Measurements from ENCODE around the gene MUC4. TPM values are rescaled to one million over a fixed set of nuclear protein-coding genes. Genes with fewer than 3 reads are reported as not detected.

Gene MUC4
- polyA plus RNA-seq, 1 of the 3 experiments (the other 2 are of a cell fraction): 0.07 TPM

DNA sequence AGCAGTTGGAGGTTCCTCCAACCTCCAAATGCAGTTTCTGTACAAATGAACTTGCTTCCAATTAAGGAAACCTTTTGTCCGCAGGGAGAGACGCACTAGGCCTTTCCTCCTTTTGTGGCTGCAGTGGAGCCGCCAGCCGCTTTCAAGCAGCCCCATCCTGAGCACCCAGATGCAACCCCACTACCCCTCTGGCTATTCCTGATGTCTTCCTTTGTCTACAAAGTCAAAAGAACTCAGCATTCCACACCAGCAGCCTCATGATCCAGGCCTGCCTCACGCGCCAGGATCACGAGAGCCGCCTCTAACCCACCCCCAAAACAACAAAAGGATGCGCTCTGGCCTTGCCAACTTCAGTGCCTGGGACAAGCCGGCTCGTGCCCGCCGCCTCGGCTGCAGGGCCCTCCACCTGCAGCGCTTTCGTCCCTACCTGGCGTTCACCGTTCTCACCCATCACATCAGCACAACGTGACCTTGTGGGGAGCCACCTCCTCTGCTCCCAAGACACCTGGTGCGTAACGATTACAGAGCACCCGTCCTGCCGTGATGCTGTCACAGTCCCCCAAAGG is 48.2 kb upstream of the MUC4 start:
- Histone ChIP-seq H3F3A (replicated peaks; ENCODE audit: insufficient read depth) (peaks cover 12% of the 10 kb centered on the region), H3K79me2 (ENCODE audit: insufficient read depth) (no peaks in the 10 kb centered on the region), H2AFZ (ENCODE audit: low read depth) (no peak overlapping the region), H4K20me1 (ENCODE audit: insufficient read depth) (no peaks in the 10 kb centered on the region), H3K4me3 (ENCODE audit: low read depth in 2 of 2, low read length in 1 of 2) (no peak overlapping the region), H3K27ac (ENCODE audit: low read depth in 2 of 2, low read length in 1 of 2) (no peak overlapping the region), H3K4me1 (ENCODE audit: control insufficient read depth in 1 of 2, insufficient read depth in 2 of 2, low read depth in 1 of 2, low read length in 1 of 2) (peaks cover 0 to 6% of the 10 kb centered on the region in 2 experiments; a peak in 1 of 4 replicates), H3K9me3 (no peaks in the 10 kb centered on the region), H3K27me3 (ENCODE audit: insufficient read depth) (no peaks in the 10 kb centered on the region), H3K4me2 (no peak overlapping the region), H3K9ac (no peak overlapping the region), H3K9me2 (no peaks in the 10 kb centered on the region), H3K36me3 (replicated peaks in 1 of 2; ENCODE audit: control insufficient read depth in 1 of 2, insufficient read depth in 2 of 2, low read length in 1 of 2) (peaks cover 0 to 7% of the 10 kb centered on the region in 2 experiments)
- DNase-seq: no peak
- 91% methylated on average over 23 of the region's 23 CpGs for WGBS (ENCODE audit: low lambda C conversion rate)
- CTCF ChIA-PET: interaction anchor here (0.6 to 16.4 kb wide), 22 partner anchors 9 to 317 kb away, joined by 3 to 606 read pairs (median 5); partner anchors contain the start of genes PPP1R2 and TNK2
- TF ChIP-seq TEAD4 (IDR thresholded peaks at IDR 0.05; ENCODE audit: borderline replicate concordance, insufficient read depth) (no peak), GATA2 (CRISPR knock-in tag; IDR thresholded peaks at IDR 0.05) (no peak), YY1 (IDR thresholded peaks at IDR 0.05; ENCODE audit: low read depth) (no peak), RXRA (IDR thresholded peaks at IDR 0.05; ENCODE audit: borderline replicate concordance, low read depth) (no peak), RCOR1 (IDR thresholded peaks at IDR 0.05; ENCODE audit: low read length) (no peak), MXI1 (IDR thresholded peaks at IDR 0.05; ENCODE audit: low read depth, low read length) (no peak), EZH2phosphoT487 (IDR thresholded peaks at IDR 0.05; ENCODE audit: borderline replicate concordance, low read depth) (no peak), NRF1 (IDR thresholded peaks at IDR 0.05; ENCODE audit: low read depth, low read length) (no peak), POLR2AphosphoS5 (IDR thresholded peaks at IDR 0.05; ENCODE audit: low read depth, low read length) (no peak)
- TF ChIP-seq, protein P1, sequence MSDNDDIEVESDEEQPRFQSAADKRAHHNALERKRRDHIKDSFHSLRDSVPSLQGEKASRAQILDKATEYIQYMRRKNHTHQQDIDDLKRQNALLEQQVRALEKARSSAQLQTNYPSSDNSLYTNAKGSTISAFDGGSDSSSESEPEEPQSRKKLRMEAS (IDR thresholded peaks at IDR 0.05; ENCODE audit: low read depth): no peak
- TF ChIP-seq, protein P2, sequence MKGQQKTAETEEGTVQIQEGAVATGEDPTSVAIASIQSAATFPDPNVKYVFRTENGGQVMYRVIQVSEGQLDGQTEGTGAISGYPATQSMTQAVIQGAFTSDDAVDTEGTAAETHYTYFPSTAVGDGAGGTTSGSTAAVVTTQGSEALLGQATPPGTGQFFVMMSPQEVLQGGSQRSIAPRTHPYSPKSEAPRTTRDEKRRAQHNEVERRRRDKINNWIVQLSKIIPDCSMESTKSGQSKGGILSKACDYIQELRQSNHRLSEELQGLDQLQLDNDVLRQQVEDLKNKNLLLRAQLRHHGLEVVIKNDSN (IDR thresholded peaks at IDR 0.05; ENCODE audit: borderline replicate concordance, low read depth): no peak
- TF ChIP-seq, protein P3, sequence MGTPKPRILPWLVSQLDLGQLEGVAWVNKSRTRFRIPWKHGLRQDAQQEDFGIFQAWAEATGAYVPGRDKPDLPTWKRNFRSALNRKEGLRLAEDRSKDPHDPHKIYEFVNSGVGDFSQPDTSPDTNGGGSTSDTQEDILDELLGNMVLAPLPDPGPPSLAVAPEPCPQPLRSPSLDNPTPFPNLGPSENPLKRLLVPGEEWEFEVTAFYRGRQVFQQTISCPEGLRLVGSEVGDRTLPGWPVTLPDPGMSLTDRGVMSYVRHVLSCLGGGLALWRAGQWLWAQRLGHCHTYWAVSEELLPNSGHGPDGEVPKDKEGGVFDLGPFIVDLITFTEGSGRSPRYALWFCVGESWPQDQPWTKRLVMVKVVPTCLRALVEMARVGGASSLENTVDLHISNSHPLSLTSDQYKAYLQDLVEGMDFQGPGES (IDR thresholded peaks at IDR 0.05; ENCODE audit: low read depth, low read length): no peak
- POLR2A ChIA-PET: interaction anchor here (0.8 to 1.5 kb wide), 3 partner anchors 33 to 36 kb away, joined by 4 to 7 read pairs (median 4); no protein-coding TSS in a partner anchor

DNA sequence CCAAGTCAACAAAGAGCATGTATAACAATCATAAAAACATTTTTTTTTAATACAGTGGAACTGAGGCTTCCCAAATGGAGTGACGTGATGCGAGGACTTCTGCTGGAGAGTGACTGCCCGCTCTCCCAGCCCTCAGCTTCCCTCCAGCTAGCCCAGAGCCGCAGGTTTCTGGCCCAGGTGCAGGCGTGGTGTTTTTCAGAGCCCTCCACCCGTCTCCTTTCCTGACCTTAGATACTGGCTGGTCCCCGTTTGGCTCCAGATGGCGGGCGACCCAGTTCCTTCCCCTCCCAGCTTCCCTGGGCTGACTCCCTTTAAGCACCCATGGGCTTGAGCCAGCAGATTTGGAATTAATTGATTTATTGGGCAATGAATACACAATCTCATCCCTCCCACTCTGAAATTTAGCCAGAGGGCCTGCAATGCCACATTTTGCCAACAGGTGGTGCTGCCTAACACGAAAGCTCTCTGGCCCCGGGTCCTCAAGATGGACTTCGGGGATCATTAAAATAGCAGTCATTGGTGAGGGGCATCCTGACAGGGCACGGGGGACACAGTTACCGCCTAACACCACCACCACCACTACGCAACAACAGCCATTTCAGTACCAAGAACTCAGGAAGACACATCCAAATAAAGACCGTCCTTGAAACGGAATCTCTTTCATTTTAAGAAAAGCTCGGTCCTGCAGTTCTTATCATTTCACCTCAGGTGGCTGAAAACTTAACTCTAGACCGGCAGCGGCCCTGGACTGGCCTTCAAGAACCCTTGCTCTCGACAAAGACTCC is 47.5 kb upstream of the MUC4 start:
- Histone ChIP-seq H3K9me2 (no peaks in the 10 kb centered on the region), H3K36me3 (replicated peaks in 1 of 2; ENCODE audit: control insufficient read depth in 1 of 2, insufficient read depth in 2 of 2, low read length in 1 of 2) (peaks cover 0 to 7% of the 10 kb centered on the region in 2 experiments), H3K27me3 (ENCODE audit: insufficient read depth) (no peaks in the 10 kb centered on the region), H3K79me2 (ENCODE audit: insufficient read depth) (no peaks in the 10 kb centered on the region), H2AFZ (ENCODE audit: low read depth) (no peak overlapping the region), H3K4me1 (ENCODE audit: control insufficient read depth in 1 of 2, insufficient read depth in 2 of 2, low read depth in 1 of 2, low read length in 1 of 2) (peaks cover 0 to 6% of the 10 kb centered on the region in 2 experiments; a peak in 1 of 4 replicates), H3K4me2 (no peak overlapping the region), H3K9ac (no peak overlapping the region), H4K20me1 (ENCODE audit: insufficient read depth) (no peaks in the 10 kb centered on the region), H3K27ac (ENCODE audit: low read depth in 2 of 2, low read length in 1 of 2) (no peak overlapping the region), H3F3A (replicated peaks; ENCODE audit: insufficient read depth) (peaks cover 12% of the 10 kb centered on the region), H3K9me3 (no peaks in the 10 kb centered on the region), H3K4me3 (ENCODE audit: low read depth in 2 of 2, low read length in 1 of 2) (no peak overlapping the region; a peak in 1 of 4 replicates)
- 27% methylated on average over 19 of the region's 21 CpGs for WGBS (ENCODE audit: low lambda C conversion rate)
- no peak for TF ChIP-seq FOXJ3 (CRISPR knock-in tag; IDR thresholded peaks at IDR 0.05)
- TF ChIP-seq RAD21 (IDR thresholded peaks at IDR 0.05; ENCODE audit: low read length): peak; percentile 79
- peak; percentile 20 for TF ChIP-seq CHD2 (IDR thresholded peaks at IDR 0.05; ENCODE audit: low read length, partially characterized antibody)
- TF ChIP-seq, protein P4, sequence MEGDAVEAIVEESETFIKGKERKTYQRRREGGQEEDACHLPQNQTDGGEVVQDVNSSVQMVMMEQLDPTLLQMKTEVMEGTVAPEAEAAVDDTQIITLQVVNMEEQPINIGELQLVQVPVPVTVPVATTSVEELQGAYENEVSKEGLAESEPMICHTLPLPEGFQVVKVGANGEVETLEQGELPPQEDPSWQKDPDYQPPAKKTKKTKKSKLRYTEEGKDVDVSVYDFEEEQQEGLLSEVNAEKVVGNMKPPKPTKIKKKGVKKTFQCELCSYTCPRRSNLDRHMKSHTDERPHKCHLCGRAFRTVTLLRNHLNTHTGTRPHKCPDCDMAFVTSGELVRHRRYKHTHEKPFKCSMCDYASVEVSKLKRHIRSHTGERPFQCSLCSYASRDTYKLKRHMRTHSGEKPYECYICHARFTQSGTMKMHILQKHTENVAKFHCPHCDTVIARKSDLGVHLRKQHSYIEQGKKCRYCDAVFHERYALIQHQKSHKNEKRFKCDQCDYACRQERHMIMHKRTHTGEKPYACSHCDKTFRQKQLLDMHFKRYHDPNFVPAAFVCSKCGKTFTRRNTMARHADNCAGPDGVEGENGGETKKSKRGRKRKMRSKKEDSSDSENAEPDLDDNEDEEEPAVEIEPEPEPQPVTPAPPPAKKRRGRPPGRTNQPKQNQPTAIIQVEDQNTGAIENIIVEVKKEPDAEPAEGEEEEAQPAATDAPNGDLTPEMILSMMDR (IDR thresholded peaks at IDR 0.05): peak; percentile 95
- peak; percentile 83 for TF ChIP-seq SMC3 (IDR thresholded peaks at IDR 0.05; ENCODE audit: low read depth, low read length)
- DNase-seq: peak; percentile 89
- ChIA-PET POLR2A (interaction anchor here (0.8 to 1.5 kb wide), 3 partner anchors 33 to 36 kb away, joined by 4 to 7 read pairs (median 4); no protein-coding TSS in a partner anchor), CTCF (interaction anchor here (0.6 to 16.4 kb wide), 21 partner anchors 9 to 317 kb away, joined by 3 to 606 read pairs (median 5); partner anchors contain the start of genes PPP1R2 and TNK2)
